ENCODE measurements around the gene GRM1. TPM values are rescaled to one million over a fixed set of nuclear protein-coding genes. Genes with fewer than 3 reads are reported as not detected.

The GRM1 gene
- polyA plus RNA-seq, 1 donor, result 0.04 TPM

DNA sequence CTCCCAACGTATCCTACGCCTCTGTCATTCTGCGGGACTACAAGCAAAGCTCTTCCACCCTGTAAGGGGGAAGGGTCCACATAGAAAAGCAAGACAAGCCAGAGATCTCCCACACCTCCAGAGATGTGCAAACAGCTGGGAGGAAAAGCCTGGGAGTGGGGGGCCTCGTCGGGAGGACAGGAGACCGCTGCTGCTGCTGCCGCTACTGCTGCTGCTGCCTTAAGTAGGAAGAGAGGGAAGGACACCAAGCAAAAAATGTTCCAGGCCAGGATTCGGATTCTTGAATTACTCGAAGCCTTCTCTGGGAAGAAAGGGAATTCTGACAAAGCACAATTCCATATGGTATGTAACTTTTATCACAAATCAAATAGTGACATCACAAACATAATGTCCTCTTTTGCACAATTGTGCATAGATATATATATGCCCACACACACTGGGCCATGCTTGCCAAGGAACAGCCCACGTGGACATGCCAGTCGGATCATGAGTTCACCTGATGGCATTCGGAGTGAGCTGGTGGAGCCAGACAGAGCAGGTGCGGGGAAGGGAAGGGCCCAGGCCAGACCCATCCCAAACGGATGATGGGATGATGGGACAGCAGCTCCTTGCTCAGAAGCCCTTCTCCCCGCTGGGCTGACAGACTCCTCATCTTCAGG lies 406.0 kb downstream of the GRM1 start:
- WGBS (ENCODE audit: insufficient coverage, low lambda C conversion rate), result no CpG with 5 or more reads among the region's 15 CpGs
- H3K4me1 ChIP-seq (ENCODE audit: control insufficient read depth, insufficient read depth, low read length), result peaks cover 3% of the 10 kb centered on the region
- peak overlapping the region; percentile 23 for H3K4me3 ChIP-seq (ENCODE audit: low read length)

DNA sequence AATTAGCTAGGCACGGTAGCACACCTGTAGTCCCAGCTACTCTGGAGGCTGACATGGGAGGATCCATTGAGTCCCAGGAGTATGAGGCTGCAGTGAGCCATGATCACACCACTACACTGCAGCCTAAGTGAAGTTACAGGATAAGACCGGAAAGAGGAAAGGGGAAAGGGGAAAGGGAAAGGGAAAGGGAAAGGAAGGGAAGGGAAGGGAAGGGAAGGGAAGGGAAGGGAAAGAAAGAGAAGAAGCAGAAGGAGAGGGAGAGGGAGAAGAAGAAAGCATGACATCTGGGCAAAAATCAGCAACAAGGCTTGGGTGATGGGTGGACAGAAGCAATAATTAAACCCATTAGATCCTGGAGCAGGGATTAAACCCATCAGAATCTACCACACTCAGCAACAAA lies 413.0 kb downstream of the GRM1 start:
- H3K27ac ChIP-seq (ENCODE audit: low read length), result no peak overlapping the region
- H3K4me1 ChIP-seq (ENCODE audit: control insufficient read depth, insufficient read depth, low read length), result no peaks in the 10 kb centered on the region
- no peak for DNase-seq
- H3K36me3 ChIP-seq (ENCODE audit: control insufficient read depth, insufficient read depth, low read length), result no peaks in the 10 kb centered on the region
- H3K9me3 ChIP-seq (ENCODE audit: control insufficient read depth, low read depth, low read length), result no peaks in the 10 kb centered on the region
- H3K27me3 ChIP-seq (ENCODE audit: control insufficient read depth, insufficient read depth, low read length), result no peaks in the 10 kb centered on the region
- WGBS (ENCODE audit: insufficient coverage, low lambda C conversion rate), result 100% methylated on average over 1 of the region's 2 CpGs
- H3K4me3 ChIP-seq (ENCODE audit: low read length), result no peak overlapping the region

More for the DNA sequence above, 406.0 kb downstream of the GRM1 start:
- Histone ChIP-seq H3K27me3 (ENCODE audit: control insufficient read depth, insufficient read depth, low read length) (peaks cover 19% of the 10 kb centered on the region), H3K9me3 (ENCODE audit: control insufficient read depth, low read depth, low read length) (no peaks in the 10 kb centered on the region), H3K36me3 (ENCODE audit: control insufficient read depth, insufficient read depth, low read length) (no peaks in the 10 kb centered on the region), H3K27ac (ENCODE audit: low read length) (no peak overlapping the region)
- no peak for DNase-seq

DNA sequence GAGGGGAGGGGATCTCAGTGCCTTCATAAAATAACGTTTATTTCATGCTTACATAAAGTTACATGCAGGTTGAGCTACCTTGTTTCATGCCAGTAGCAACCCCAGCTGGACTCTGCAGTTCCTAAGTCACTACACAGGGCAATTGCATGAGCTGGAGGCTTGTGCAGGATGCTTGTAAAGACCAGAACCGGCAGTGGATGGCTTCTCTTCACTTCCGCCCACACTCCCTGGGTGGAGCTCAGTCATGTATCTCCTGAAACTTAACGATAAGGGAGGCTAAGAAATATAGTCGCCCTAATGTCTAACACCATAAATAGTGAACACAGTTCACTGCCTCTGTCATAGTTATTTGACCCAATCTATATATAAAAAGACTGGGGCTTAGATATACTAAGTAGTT lies 415.3 kb downstream of the GRM1 start:
- no peaks in the 10 kb centered on the region for H3K36me3 ChIP-seq (ENCODE audit: control insufficient read depth, insufficient read depth, low read length)
- H3K27ac ChIP-seq (ENCODE audit: low read length), result no peak overlapping the region
- H3K9me3 ChIP-seq (ENCODE audit: control insufficient read depth, low read depth, low read length), result no peaks in the 10 kb centered on the region
- WGBS (ENCODE audit: insufficient coverage, low lambda C conversion rate), result 60% methylated on average over 1 of the region's 5 CpGs
- no peak for DNase-seq
- no peaks in the 10 kb centered on the region for H3K4me1 ChIP-seq (ENCODE audit: control insufficient read depth, insufficient read depth, low read length)
- no peaks in the 10 kb centered on the region for H3K27me3 ChIP-seq (ENCODE audit: control insufficient read depth, insufficient read depth, low read length)
- H3K4me3 ChIP-seq (ENCODE audit: low read length), result no peak overlapping the region

DNA sequence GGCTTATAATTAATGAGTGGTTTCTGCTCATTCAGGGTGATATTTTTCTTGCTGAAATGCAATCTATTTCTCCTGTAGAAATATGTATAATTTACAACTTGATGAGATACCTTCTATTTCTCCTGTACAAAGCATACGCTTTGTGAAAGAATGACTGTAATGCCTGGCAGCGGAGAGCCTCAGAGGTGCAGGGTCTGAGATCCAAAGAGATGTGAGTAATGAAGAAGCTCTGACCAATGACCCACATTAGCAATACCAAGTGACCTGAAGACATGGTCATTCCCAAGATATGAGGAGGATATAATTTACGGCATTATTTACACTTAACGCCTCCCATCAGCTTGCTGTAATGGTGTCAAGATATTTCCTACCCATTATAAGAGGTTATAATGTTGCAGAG lies 416.4 kb downstream of the GRM1 start:
- H3K9me3 ChIP-seq (ENCODE audit: control insufficient read depth, low read depth, low read length), result no peaks in the 10 kb centered on the region
- H3K4me3 ChIP-seq (ENCODE audit: low read length), result no peak overlapping the region
- DNase-seq, result no peak
- no CpG with 5 or more reads among the region's 4 CpGs for WGBS (ENCODE audit: insufficient coverage, low lambda C conversion rate)
- H3K27me3 ChIP-seq (ENCODE audit: control insufficient read depth, insufficient read depth, low read length), result no peaks in the 10 kb centered on the region
- H3K27ac ChIP-seq (ENCODE audit: low read length), result no peak overlapping the region
- H3K4me1 ChIP-seq (ENCODE audit: control insufficient read depth, insufficient read depth, low read length), result no peaks in the 10 kb centered on the region
- no peaks in the 10 kb centered on the region for H3K36me3 ChIP-seq (ENCODE audit: control insufficient read depth, insufficient read depth, low read length)

DNA sequence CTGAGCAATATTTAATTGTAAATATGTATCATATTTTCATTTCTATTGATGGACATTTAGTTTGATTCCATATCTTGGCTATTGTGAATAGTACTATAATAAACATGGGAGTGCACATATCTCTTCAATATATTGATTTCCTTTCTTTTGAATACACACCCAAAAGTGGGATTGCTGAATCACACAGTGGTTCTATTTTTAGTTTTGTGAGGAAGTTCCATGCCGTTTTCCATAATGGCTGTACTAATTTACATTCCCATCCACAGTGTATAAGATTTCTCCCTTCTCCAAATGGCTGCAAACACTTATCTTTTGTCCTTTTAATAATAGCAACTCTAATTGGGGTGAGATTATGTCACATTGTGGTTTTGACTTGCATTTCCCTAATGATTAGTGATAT lies 428.0 kb downstream of the GRM1 start:
- H3K4me1 ChIP-seq (ENCODE audit: control insufficient read depth, insufficient read depth, low read length), result no peaks in the 10 kb centered on the region
- H3K9me3 ChIP-seq (ENCODE audit: control insufficient read depth, low read depth, low read length), result peaks cover 10% of the 10 kb centered on the region
- H3K27ac ChIP-seq (ENCODE audit: low read length), result no peak overlapping the region
- WGBS (ENCODE audit: insufficient coverage, low lambda C conversion rate), result 80% methylated on average over 1 of the region's 1 CpG
- no peak overlapping the region for H3K4me3 ChIP-seq (ENCODE audit: low read length)
- H3K27me3 ChIP-seq (ENCODE audit: control insufficient read depth, insufficient read depth, low read length), result no peaks in the 10 kb centered on the region
- DNase-seq, result no peak
- H3K36me3 ChIP-seq (ENCODE audit: control insufficient read depth, insufficient read depth, low read length), result no peaks in the 10 kb centered on the region

DNA sequence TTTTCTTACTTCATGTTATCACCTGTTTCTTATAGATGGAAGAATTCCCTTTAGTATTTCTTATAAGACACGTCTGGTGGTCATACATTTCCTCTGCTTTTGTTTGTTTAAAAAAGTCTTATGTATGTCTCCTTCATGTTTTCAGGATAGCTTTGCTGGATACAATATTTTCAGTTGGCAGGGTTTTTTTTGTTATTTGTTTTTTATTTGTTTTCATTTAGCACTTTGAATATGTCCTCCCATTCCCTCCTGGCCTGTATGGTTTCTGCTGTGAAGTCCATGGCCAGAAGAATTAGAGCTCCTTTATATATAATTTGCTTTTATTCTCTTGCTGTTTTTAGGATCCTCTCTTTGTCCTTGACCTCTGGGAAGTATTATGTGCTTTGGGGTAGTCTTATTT lies 432.1 kb downstream of the GRM1 start:
- Histone ChIP-seq H3K4me3 (ENCODE audit: low read length) (no peak overlapping the region), H3K27ac (ENCODE audit: low read length) (no peak overlapping the region), H3K36me3 (ENCODE audit: control insufficient read depth, insufficient read depth, low read length) (no peaks in the 10 kb centered on the region), H3K9me3 (ENCODE audit: control insufficient read depth, low read depth, low read length) (peaks cover 10% of the 10 kb centered on the region), H3K27me3 (ENCODE audit: control insufficient read depth, insufficient read depth, low read length) (no peaks in the 10 kb centered on the region), H3K4me1 (ENCODE audit: control insufficient read depth, insufficient read depth, low read length) (no peaks in the 10 kb centered on the region)
- DNase-seq, result no peak
- WGBS (ENCODE audit: insufficient coverage, low lambda C conversion rate), result 73% methylated on average over 1 of the region's 1 CpG

DNA sequence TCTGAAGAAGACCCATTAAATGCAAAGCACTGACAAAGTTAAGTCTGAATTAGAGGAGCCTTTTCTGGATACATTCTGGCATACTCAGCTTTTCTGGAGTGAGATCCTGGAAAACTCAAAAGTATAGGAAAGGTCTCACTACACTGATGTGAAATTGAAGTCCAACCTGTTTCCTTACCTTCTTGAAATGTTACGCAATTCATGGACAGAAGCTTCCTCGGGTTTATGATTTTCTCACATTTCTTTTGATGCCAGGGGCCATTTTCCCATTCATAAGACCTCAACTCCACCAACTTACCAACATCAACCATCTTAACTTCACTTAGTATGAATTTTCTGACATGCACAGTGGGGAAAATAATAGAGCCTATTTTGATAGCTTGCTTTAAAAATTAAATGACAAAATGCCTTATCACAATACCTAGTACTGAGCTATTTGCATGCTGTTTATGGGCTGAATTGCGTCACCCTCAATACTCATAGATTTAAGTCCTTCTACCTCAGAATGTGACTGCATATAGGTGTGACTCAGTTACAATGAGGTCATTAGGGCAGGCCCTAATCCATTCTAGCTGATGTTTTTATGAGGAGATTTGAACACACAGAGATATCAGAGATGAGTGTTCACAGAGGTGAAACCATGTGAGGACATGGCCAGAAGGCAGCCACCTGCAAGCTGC lies 441.4 kb downstream of the GRM1 start:
- DNase-seq, result no peak
- Histone ChIP-seq H3K4me3 (ENCODE audit: low read length) (no peak overlapping the region), H3K9me3 (ENCODE audit: control insufficient read depth, low read depth, low read length) (no peaks in the 10 kb centered on the region), H3K27me3 (ENCODE audit: control insufficient read depth, insufficient read depth, low read length) (no peaks in the 10 kb centered on the region), H3K36me3 (ENCODE audit: control insufficient read depth, insufficient read depth, low read length) (no peaks in the 10 kb centered on the region), H3K27ac (ENCODE audit: low read length) (no peak overlapping the region), H3K4me1 (ENCODE audit: control insufficient read depth, insufficient read depth, low read length) (no peaks in the 10 kb centered on the region)
- WGBS (ENCODE audit: insufficient coverage, low lambda C conversion rate), result 67% methylated on average over 1 of the region's 3 CpGs

DNA sequence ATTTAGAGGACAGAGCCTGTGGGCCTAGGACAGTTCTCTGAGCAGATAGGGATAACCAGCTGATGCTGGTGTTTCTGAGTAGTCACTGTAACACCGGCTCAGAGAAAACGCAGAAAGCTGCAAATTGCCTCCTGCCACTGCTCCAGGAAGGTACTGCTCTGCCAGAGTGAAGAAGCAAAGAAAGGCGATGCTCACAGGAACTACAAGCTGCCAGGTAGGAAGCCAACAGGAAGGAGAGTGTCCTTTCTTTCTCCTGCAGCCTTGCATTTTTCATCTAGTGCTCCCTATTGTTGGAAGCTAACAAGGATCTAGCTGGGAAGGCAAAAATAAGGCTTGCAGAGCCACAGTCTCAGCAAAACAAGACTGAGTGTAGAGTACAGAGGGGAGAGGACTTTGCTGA lies 444.1 kb downstream of the GRM1 start:
- WGBS (ENCODE audit: insufficient coverage, low lambda C conversion rate), result no CpG with 5 or more reads among the region's 3 CpGs
- H3K4me3 ChIP-seq (ENCODE audit: low read length), result no peak overlapping the region
- no peak for DNase-seq
- no peak overlapping the region for H3K27ac ChIP-seq (ENCODE audit: low read length)
- no peaks in the 10 kb centered on the region for H3K9me3 ChIP-seq (ENCODE audit: control insufficient read depth, low read depth, low read length)
- no peaks in the 10 kb centered on the region for H3K36me3 ChIP-seq (ENCODE audit: control insufficient read depth, insufficient read depth, low read length)
- no peaks in the 10 kb centered on the region for H3K27me3 ChIP-seq (ENCODE audit: control insufficient read depth, insufficient read depth, low read length)
- H3K4me1 ChIP-seq (ENCODE audit: control insufficient read depth, insufficient read depth, low read length), result no peaks in the 10 kb centered on the region

DNA sequence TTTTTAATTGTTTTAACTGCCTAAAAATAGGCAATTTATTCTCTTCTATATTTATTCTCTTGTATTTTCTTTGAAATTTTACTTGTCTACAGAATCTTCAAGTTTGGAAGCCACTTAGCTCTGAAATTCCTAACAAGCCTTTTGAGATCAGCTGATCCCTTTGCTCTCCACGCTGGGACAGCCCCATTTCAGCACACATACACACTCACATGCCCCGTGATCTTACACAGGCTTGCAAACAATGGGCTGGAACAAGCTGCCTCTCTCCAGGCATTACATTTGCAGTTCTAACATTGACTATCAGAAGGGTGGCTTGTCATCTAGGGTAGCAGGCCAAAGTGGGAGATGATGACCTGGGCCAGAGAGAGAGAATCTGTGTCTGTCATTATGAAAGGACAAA lies 452.7 kb downstream of the GRM1 start:
- Histone ChIP-seq H3K4me3 (ENCODE audit: low read length) (no peak overlapping the region), H3K36me3 (ENCODE audit: control insufficient read depth, insufficient read depth, low read length) (no peaks in the 10 kb centered on the region), H3K27me3 (ENCODE audit: control insufficient read depth, insufficient read depth, low read length) (no peaks in the 10 kb centered on the region), H3K27ac (ENCODE audit: low read length) (no peak overlapping the region), H3K4me1 (ENCODE audit: control insufficient read depth, insufficient read depth, low read length) (no peaks in the 10 kb centered on the region), H3K9me3 (ENCODE audit: control insufficient read depth, low read depth, low read length) (no peaks in the 10 kb centered on the region)
- WGBS (ENCODE audit: insufficient coverage, low lambda C conversion rate), result no CpG with 5 or more reads among the region's 2 CpGs
- DNase-seq, result no peak

DNA sequence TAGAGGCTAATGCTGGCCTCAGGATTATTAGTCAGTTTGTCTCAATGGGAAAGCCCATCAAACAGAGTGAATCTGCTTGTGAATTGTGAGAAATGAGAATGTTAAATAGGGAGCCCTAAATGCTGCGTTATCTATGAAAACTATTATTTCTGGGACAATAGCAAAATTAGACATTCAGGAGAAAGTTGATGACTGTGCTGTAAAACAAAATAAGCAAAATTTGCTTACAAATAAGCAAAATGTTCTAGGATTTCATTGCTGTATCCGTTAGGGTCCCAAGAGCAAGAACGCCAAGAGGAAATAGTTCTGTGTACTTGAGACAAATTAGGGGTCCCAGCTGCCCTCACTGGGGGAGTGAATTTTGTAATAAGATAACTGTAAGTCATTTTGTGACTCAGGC lies 455.5 kb downstream of the GRM1 start:
- no peak for DNase-seq
- Histone ChIP-seq H3K4me1 (ENCODE audit: control insufficient read depth, insufficient read depth, low read length) (no peaks in the 10 kb centered on the region), H3K4me3 (ENCODE audit: low read length) (no peak overlapping the region), H3K27me3 (ENCODE audit: control insufficient read depth, insufficient read depth, low read length) (no peaks in the 10 kb centered on the region), H3K9me3 (ENCODE audit: control insufficient read depth, low read depth, low read length) (no peaks in the 10 kb centered on the region), H3K27ac (ENCODE audit: low read length) (no peak overlapping the region), H3K36me3 (ENCODE audit: control insufficient read depth, insufficient read depth, low read length) (no peaks in the 10 kb centered on the region)
- 100% methylated on average over 1 of the region's 3 CpGs for WGBS (ENCODE audit: insufficient coverage, low lambda C conversion rate)

Data from large intestine (tissue), 3 donors.